Measurements from ENCODE around the gene ZNF200.

DNA sequence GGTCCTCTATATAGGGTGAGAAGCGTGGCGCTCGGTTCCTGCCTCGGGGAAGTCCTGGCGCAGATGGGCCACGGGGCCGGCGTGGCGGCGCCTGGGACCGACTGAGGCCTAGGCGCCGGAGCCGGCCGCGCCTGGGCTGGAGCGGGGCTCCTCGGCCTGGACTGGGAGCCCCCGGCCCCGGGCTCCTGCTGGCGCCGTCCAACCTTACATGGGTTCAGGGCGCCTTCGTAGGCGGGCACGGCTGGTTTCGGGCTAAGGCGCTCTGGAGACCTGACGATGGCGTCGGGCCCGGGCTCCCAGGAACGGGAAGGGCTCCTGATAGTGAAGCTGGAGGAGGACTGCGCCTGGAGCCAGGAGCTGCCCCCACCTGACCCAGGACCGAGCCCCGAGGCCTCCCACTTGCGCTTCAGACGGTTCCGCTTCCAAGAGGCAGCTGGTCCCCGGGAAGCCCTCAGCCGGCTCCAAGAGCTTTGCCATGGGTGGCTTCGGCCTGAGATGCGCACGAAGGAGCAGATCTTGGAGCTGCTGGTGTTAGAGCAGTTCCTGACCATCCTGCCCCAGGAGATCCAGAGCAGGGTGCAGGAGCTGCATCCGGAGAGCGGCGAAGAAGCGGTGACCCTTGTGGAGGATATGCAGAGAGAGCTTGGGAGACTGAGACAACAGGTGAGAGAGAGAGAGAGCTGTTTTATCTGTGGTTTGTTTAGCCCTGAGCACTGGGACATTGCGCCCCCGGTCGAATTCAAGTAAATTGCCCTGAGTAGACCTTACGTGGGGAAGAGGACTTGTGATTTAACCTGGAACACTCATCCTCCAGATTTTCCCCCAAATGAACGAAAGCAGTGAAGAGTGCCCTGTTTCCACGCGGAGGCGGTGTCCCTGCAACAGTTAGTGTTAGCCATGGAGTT, 48.8 kb upstream of the ZNF200 start:
- TF ChIP-seq POLR2A (IDR thresholded peaks at IDR 0.05) = no peak
- TF ChIP-seq, protein P1, sequence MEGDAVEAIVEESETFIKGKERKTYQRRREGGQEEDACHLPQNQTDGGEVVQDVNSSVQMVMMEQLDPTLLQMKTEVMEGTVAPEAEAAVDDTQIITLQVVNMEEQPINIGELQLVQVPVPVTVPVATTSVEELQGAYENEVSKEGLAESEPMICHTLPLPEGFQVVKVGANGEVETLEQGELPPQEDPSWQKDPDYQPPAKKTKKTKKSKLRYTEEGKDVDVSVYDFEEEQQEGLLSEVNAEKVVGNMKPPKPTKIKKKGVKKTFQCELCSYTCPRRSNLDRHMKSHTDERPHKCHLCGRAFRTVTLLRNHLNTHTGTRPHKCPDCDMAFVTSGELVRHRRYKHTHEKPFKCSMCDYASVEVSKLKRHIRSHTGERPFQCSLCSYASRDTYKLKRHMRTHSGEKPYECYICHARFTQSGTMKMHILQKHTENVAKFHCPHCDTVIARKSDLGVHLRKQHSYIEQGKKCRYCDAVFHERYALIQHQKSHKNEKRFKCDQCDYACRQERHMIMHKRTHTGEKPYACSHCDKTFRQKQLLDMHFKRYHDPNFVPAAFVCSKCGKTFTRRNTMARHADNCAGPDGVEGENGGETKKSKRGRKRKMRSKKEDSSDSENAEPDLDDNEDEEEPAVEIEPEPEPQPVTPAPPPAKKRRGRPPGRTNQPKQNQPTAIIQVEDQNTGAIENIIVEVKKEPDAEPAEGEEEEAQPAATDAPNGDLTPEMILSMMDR (IDR thresholded peaks at IDR 0.05) = no peak
